Osteocyte (in vitro differentiated cells): ENCODE measurements around the gene GRID1. TPM values are rescaled to one million over a fixed set of nuclear protein-coding genes. Genes with fewer than 3 reads are reported as not detected.

Source experiments
- DNase-seq: peaks from one replicate; pipeline ENCODE4 v3.0.0; 2021; ENCODE audit warnings: mixed read lengths; ENCODE audit not compliant: unreplicated experiment; ENCODE audit errors: extremely low spot score
- H3K27ac Mint-ChIP-seq: one replicate; pipeline ENCODE4 v1.8.0; 2021; ENCODE audit warnings: mild to moderate bottlenecking, mixed read lengths; ENCODE audit not compliant: unreplicated experiment
- H3K27me3 Mint-ChIP-seq: one replicate; pipeline ENCODE4 v1.8.0; 2021; ENCODE audit warnings: mixed read lengths; ENCODE audit not compliant: unreplicated experiment
- H3K36me3 Mint-ChIP-seq: one replicate; pipeline ENCODE4 v1.8.0; 2021; ENCODE audit warnings: mixed read lengths; ENCODE audit not compliant: unreplicated experiment
- H3K4me1 Mint-ChIP-seq: one replicate; pipeline ENCODE4 v1.8.0; 2021; ENCODE audit warnings: mixed read lengths; ENCODE audit not compliant: unreplicated experiment
- H3K4me3 Mint-ChIP-seq: one replicate; pipeline ENCODE4 v1.8.0; 2021; ENCODE audit warnings: mild to moderate bottlenecking, moderate library complexity, mixed read lengths; ENCODE audit not compliant: unreplicated experiment
- H3K9me3 Mint-ChIP-seq: one replicate; pipeline ENCODE4 v1.8.0; 2021; ENCODE audit warnings: mixed read lengths; ENCODE audit not compliant: unreplicated experiment
- total RNA-seq: library from RNA; stranded (reverse); gene quantifications from 2 replicates; pipeline ENCODE4 v1.2.1, GENCODE V29; 2021
- TF ChIP-seq, protein P1 (sequence below): fragments of 200-600 bp; sonication (generic); IDR thresholded peaks from 2 replicates; pipeline ENCODE4 v1.5.0; 2021; ENCODE audit warnings: antibody characterized with exemption, mild to moderate bottlenecking, moderate library complexity

GRID1 gene
- total RNA-seq, 1 donor from 2014 or later: 0.11 TPM

GRCh38 chr10:86148117-86148516 is 218.5 kb downstream of the GRID1 start:
- TF ChIP-seq, protein P1, sequence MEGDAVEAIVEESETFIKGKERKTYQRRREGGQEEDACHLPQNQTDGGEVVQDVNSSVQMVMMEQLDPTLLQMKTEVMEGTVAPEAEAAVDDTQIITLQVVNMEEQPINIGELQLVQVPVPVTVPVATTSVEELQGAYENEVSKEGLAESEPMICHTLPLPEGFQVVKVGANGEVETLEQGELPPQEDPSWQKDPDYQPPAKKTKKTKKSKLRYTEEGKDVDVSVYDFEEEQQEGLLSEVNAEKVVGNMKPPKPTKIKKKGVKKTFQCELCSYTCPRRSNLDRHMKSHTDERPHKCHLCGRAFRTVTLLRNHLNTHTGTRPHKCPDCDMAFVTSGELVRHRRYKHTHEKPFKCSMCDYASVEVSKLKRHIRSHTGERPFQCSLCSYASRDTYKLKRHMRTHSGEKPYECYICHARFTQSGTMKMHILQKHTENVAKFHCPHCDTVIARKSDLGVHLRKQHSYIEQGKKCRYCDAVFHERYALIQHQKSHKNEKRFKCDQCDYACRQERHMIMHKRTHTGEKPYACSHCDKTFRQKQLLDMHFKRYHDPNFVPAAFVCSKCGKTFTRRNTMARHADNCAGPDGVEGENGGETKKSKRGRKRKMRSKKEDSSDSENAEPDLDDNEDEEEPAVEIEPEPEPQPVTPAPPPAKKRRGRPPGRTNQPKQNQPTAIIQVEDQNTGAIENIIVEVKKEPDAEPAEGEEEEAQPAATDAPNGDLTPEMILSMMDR: no peak
- H3K27ac Mint-ChIP-seq: no peak overlapping the region
- H3K4me1 Mint-ChIP-seq: no peaks in the 10 kb centered on the region
- no peaks in the 10 kb centered on the region for H3K27me3 Mint-ChIP-seq
- H3K36me3 Mint-ChIP-seq: no peaks in the 10 kb centered on the region
- no peak overlapping the region for H3K4me3 Mint-ChIP-seq
- no peaks in the 10 kb centered on the region for H3K9me3 Mint-ChIP-seq
- DNase-seq: no peak

DNA sequence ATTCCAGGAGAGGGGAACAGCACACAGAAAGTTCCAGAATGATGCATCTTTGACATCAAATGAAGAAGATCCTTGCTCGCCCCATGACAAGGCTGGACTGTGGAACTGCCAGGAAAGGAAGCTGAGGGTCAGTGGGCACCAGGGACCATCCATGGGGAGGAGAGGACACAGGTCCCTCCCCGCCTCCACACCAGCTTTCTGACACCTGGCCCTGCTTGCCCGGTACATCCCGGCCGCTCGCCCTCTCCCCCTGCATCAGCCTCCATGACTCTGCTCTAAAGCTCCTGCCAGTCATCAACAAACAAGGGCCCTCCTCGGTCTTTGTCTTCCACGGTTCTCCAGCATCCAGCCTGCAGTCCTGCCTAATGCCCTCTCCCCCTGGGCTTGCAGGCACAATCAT is 222.3 kb downstream of the GRID1 start:
- no peaks in the 10 kb centered on the region for H3K4me1 Mint-ChIP-seq
- TF ChIP-seq, protein P1: no peak
- no peak overlapping the region for H3K4me3 Mint-ChIP-seq

GRCh38 chr10:86141896-86142295 is 224.7 kb downstream of the GRID1 start:
- no peak overlapping the region for H3K4me3 Mint-ChIP-seq
- TF ChIP-seq, protein P1: no peak
- H3K27ac Mint-ChIP-seq: no peak overlapping the region
- no peaks in the 10 kb centered on the region for H3K36me3 Mint-ChIP-seq
- H3K4me1 Mint-ChIP-seq: no peaks in the 10 kb centered on the region
- no peaks in the 10 kb centered on the region for H3K27me3 Mint-ChIP-seq
- no peak for DNase-seq
- no peaks in the 10 kb centered on the region for H3K9me3 Mint-ChIP-seq

More for the DNA sequence above, 222.3 kb downstream of the GRID1 start:
- Mint-ChIP-seq H3K36me3 (no peaks in the 10 kb centered on the region), H3K9me3 (no peaks in the 10 kb centered on the region), H3K27ac (no peak overlapping the region), H3K27me3 (no peaks in the 10 kb centered on the region)
- no peak for DNase-seq

DNA sequence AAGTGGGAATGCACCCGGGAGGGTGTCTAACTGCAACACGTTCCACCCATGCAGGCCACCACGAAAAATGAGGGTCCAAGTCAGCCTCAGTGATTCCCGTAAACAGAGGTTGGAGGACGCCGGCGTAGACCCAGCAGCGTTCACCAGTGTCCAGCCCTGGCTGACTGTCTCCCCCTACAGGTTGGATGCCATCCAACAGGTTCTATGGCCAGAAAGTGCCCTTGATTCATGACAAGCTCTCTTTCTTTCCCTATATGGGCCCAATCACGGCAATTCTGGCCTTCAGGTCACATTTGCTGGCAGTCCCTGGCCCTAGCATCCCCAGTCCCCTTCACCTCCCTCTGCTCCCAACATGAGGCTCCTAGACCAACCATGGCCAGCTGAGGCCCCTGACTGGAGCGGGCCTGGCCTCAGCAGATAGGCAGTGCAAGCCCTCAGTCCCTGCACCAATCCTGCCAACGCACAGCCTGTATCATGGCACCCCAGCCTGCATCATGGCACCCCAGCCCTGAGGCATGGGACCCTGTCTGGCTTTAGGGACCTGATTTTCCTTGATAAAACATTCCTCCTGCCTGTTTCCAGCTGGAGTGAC is 227.4 kb downstream of the GRID1 start:
- Mint-ChIP-seq H3K27me3 (no peaks in the 10 kb centered on the region), H3K27ac (no peak overlapping the region), H3K9me3 (peaks cover 7% of the 10 kb centered on the region), H3K4me1 (no peaks in the 10 kb centered on the region), H3K4me3 (no peak overlapping the region), H3K36me3 (no peaks in the 10 kb centered on the region)
- TF ChIP-seq, protein P1: no peak
- DNase-seq: no peak

- H3K27ac Mint-ChIP-seq: no peak overlapping the region
- H3K4me3 Mint-ChIP-seq: no peak overlapping the region
- TF ChIP-seq, protein P1: no peak
- H3K27me3 Mint-ChIP-seq: no peaks in the 10 kb centered on the region
- no peaks in the 10 kb centered on the region for H3K36me3 Mint-ChIP-seq
- no peak for DNase-seq
- no peaks in the 10 kb centered on the region for H3K4me1 Mint-ChIP-seq
- H3K9me3 Mint-ChIP-seq: peaks cover 7% of the 10 kb centered on the region
Measured at GRCh38 chr10:86138551-86139065, 228.0 kb downstream of the GRID1 start.
